Esophagus squamous epithelium (tissue), 5 donors: Measurements from ENCODE around the gene OVAAL. TPM values are rescaled to one million over a fixed set of nuclear protein-coding genes. Genes with fewer than 3 reads are reported as not detected.

Source experiments
- DNase-seq: peaks from one replicate; lab custom pipeline; 2025; lab: John Stamatoyannopoulos, UW
- H3K27ac ChIP-seq, 4 donors: fragments of 200-600 bp; sonication (generic); one replicate each; pipeline ENCODE4 v1.5.1; 2016 to 2019; ENCODE audit warnings: mild to moderate bottlenecking in 1 of 4
- H3K27me3 ChIP-seq, 4 donors: fragments of 200-600 bp; sonication (generic); 1 replicate in 3 of 4; 2 replicates in 1 of 4; pipeline versions ENCODE4 v1.5.1 to v1.6.0; 2017 to 2021; ENCODE audit warnings: antibody characterized with exemption in 1 of 4
- H3K36me3 ChIP-seq, 3 donors: fragments of 200-600 bp; sonication (generic); one replicate each; pipeline ENCODE4 v1.5.1; 2016 to 2019
- H3K4me1 ChIP-seq, 3 donors: fragments of 200-600 bp; sonication (generic); one replicate each; pipeline ENCODE4 v1.5.1; 2017 to 2019
- H3K4me3 ChIP-seq, 4 donors: fragments of 200-600 bp; sonication (generic); 1 replicate in 3 of 4; 2 replicates in 1 of 4; pipeline ENCODE4 v1.5.1; 2016 to 2019; ENCODE audit warnings: mild to moderate bottlenecking in 2 of 4, moderate library complexity in 1 of 4
- H3K9me3 ChIP-seq, 3 donors: fragments of 200-600 bp; sonication (generic); one replicate each; pipeline ENCODE4 v1.5.1; 2016 to 2019
- POLR2A ChIP-seq, 4 donors: fragments of 450-650 bp; IDR thresholded peaks; one replicate each; pipeline ENCODE4 v1.6.1; 2017; ENCODE audit warnings: antibody characterized with exemption in 4 of 4, mild to moderate bottlenecking in 4 of 4, moderate library complexity in 3 of 4
- WGBS, 2 donors: methylation state at CpG; one replicate each; pipeline ENCODE4 v1.1.5; 2018; 5-methylcytosine and 5-hydroxymethylcytosine counted together
- intact Hi-C: fragments of 100-400 bp; cut with DNase I; formaldehyde crosslinking; loops from one replicate; pipeline ENCODE4 v1.15.0; 2022
- total RNA-seq, 4 donors: library from RNA; depleted of rRNA; stranded (reverse); fragments of >200 nt; gene quantifications; one replicate each; pipeline ENCODE4 v1.1.0, GENCODE V29; 2016
- TF ChIP-seq, protein P1 (sequence below), 6 experiments: fragments of 450-650 bp in 4 of 6; fragments of 200-600 bp in 2 of 6; sonication (generic) in 2 of 6; IDR thresholded peaks; one replicate each; pipeline ENCODE4 v1.5.1; 2016 to 2019; ENCODE audit warnings: antibody characterized with exemption in 6 of 6, mild to moderate bottlenecking in 4 of 6, moderate library complexity in 4 of 6
- donor health status: DM: yes; HTN: yes; CAD: no.

OVAAL gene
- total RNA-seq, 4 donors from 2014 or later = not detected

DNA sequence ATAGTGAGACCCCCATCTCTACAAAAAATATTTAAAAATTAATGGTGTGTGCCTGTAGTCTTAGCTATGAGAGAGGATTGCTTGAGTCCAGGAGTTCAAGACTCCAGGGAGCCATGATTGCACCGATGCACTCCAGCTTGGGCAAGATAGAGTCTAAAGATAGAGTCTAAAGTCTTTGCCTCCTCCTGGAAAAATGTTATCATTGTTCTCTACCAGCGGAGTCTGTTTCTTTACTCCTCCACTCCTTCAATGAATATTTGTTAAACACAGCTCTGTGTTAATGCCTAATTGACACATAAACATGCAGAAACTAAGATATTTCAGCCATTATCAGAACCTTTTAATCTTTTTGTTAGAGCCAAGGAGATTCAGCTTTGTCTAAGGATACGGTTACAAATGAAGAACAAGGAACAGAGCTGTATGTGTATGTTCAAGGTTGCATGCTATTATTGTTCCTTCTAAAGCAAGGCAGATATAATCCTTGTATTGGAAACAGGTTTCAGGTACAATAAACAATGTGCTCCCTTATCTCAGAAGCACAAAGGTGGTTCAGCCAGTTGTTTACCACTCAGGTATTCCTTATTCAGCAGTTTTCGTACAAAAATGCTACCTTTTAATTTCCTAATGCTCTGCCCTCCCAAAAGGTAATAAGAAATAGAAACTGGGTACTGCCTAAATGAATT is 15.4 kb downstream of the OVAAL start:
- Histone ChIP-seq H3K9me3 (no peaks in the 10 kb centered on the region), H3K27ac (no peak overlapping the region), H3K4me1 (peaks cover 0 to 48% (median 2%) of the 10 kb centered on the region in 3 donors), H3K36me3 (no peaks in the 10 kb centered on the region), H3K4me3 (no peak overlapping the region), H3K27me3 (no peaks in the 10 kb centered on the region)
- no peak for DNase-seq
- WGBS, 2 donors = 65 to 71% methylated on average over 4 of the region's 4 CpGs
- TF ChIP-seq POLR2A (IDR thresholded peaks at IDR 0.05) = no peak
- TF ChIP-seq, protein P1, sequence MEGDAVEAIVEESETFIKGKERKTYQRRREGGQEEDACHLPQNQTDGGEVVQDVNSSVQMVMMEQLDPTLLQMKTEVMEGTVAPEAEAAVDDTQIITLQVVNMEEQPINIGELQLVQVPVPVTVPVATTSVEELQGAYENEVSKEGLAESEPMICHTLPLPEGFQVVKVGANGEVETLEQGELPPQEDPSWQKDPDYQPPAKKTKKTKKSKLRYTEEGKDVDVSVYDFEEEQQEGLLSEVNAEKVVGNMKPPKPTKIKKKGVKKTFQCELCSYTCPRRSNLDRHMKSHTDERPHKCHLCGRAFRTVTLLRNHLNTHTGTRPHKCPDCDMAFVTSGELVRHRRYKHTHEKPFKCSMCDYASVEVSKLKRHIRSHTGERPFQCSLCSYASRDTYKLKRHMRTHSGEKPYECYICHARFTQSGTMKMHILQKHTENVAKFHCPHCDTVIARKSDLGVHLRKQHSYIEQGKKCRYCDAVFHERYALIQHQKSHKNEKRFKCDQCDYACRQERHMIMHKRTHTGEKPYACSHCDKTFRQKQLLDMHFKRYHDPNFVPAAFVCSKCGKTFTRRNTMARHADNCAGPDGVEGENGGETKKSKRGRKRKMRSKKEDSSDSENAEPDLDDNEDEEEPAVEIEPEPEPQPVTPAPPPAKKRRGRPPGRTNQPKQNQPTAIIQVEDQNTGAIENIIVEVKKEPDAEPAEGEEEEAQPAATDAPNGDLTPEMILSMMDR (IDR thresholded peaks at IDR 0.05) = no peak
- intact Hi-C loops = no loop called here

DNA sequence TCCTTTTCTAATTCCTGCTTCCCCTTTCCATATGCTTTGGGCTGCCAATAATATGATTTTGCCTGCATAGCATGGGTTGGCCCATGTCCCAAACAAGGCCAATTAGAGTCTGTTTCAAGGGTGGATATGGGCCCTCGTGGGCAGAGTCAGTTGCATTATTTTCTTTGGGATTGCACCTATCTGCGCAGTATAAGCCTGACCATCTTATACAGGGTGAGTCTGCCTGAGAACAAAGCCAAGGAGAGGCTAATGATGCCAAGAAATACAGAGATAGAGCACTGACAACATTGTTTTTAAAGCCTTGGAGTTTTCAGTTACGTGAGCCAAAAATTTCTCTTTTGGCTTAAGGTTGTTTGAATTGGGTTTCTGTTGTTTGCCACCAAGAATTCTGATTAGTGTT is 18.6 kb downstream of the OVAAL start:
- TF ChIP-seq, protein P1 (IDR thresholded peaks at IDR 0.05) = no peak
- DNase-seq = no peak
- H3K27me3 ChIP-seq = no peaks in the 10 kb centered on the region
- H3K27ac ChIP-seq = peak overlapping the region in 1 of 4 donors; percentile 30
- no peak overlapping the region for H3K4me3 ChIP-seq
- WGBS, 2 donors = 33 to 40% methylated on average over 2 to 3 of the region's 3 CpGs
- intact Hi-C loops = no loop called here
- no peaks in the 10 kb centered on the region for H3K36me3 ChIP-seq
- peaks cover 4 to 56% (median 13%) of the 10 kb centered on the region in 3 donors for H3K4me1 ChIP-seq
- H3K9me3 ChIP-seq = no peaks in the 10 kb centered on the region

DNA sequence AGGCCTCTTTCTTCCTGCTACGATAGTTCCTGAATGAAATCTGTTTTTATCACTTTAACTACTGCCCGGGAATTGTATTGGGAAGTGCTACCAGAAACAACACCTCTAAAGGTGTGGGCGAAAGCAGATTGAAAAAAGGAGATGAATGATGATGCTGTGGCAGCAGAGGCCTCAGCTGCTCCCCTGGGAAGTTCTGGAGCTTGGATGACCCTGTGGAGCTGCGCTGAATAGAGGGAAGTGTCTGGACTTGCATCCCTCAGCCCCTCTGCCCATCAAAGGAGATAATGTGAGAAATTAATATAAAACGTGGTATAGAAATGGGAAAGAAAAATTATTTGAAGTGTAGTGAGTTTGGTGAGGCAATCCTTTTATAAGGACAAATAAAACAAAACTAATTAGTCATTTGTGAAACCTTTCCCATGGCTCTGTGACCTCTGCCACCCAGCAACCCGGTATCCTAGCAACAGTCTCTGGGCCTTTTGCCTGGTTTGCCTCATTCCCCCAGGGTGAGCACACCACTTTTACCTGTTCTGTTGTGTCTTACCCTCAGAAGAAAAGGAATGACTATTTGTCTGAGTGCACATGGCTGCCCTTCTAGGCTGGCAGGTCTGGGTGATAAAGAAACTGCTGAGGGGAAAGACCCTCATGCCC is 21.3 kb downstream of the OVAAL start:
- Histone ChIP-seq H3K36me3 (no peaks in the 10 kb centered on the region), H3K4me3 (no peak overlapping the region), H3K27ac (peak overlapping the region; percentile 41 to 72 (median 64)), H3K27me3 (no peaks in the 10 kb centered on the region), H3K9me3 (no peaks in the 10 kb centered on the region), H3K4me1 (peaks cover 4 to 42% (median 17%) of the 10 kb centered on the region in 3 donors)
- 43 to 54% methylated on average over 4 to 6 of the region's 6 CpGs for WGBS, 2 donors
- intact Hi-C loops = no loop called here
- TF ChIP-seq, protein P1 (IDR thresholded peaks at IDR 0.05) = no peak
- TF ChIP-seq POLR2A (IDR thresholded peaks at IDR 0.05) = no peak
- DNase-seq = no peak

DNA sequence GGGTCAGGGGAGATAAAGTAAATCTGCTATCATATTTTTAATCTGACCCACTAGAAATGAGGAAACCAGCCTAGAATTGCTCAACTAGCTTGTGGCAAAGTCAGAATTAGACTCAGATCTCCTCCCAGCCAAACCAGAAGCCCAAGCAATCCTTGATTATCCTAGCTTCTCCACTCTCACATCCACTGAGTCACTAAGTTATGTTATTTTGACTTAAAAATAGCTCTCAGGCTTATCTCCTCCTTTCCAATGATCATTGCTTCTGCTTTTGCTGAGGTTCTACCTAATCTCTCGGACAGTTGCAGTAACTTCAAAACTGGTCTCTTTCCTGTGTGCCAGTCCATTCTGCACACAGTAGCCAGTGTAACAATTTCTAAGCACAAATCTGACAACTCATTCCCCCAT is 22.9 kb downstream of the OVAAL start:
- Histone ChIP-seq H3K27ac (no peak overlapping the region), H3K27me3 (no peaks in the 10 kb centered on the region), H3K4me1 (peaks cover 9 to 55% (median 29%) of the 10 kb centered on the region in 3 donors), H3K4me3 (no peak overlapping the region), H3K9me3 (no peaks in the 10 kb centered on the region), H3K36me3 (no peaks in the 10 kb centered on the region)
- no peak for TF ChIP-seq POLR2A (IDR thresholded peaks at IDR 0.05)
- TF ChIP-seq, protein P1 (IDR thresholded peaks at IDR 0.05) = no peak
- DNase-seq = no peak
- WGBS, 2 donors = 70 to 100% methylated on average over 1 of the region's 1 CpG
- intact Hi-C loops = no loop called here

DNA sequence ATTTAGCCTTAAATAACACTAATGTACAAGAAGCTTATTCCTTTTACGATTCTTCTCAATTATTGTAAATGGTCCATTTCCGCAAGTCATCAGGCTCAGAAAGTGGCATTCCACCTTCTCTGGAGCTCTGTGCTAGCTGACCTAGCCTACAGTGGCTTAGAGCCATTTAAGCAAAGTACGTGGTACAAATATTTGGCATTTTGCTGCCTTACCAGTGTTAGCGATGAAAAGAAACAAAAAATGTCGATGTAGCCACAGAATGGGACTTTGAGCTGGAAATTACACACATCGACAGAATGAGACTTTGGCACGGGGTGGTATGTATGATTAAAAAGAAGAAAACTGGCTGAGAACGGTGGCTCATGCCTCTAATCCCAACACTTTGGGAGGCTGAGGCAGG is 26.1 kb downstream of the OVAAL start:
- Histone ChIP-seq H3K9me3 (no peaks in the 10 kb centered on the region), H3K36me3 (no peaks in the 10 kb centered on the region), H3K27me3 (no peaks in the 10 kb centered on the region), H3K4me3 (no peak overlapping the region), H3K27ac (peak overlapping the region; percentile 41 to 83 (median 78)), H3K4me1 (peaks cover 15 to 46% (median 32%) of the 10 kb centered on the region in 3 donors)
- intact Hi-C loops = no loop called here
- WGBS, 2 donors = 43 to 72% methylated on average over 8 of the region's 8 CpGs
- TF ChIP-seq POLR2A (IDR thresholded peaks at IDR 0.05) = no peak
- TF ChIP-seq, protein P1 (IDR thresholded peaks at IDR 0.05) = no peak
- no peak for DNase-seq
